ENCODE data around the gene MLPH.

MLPH gene

DNA sequence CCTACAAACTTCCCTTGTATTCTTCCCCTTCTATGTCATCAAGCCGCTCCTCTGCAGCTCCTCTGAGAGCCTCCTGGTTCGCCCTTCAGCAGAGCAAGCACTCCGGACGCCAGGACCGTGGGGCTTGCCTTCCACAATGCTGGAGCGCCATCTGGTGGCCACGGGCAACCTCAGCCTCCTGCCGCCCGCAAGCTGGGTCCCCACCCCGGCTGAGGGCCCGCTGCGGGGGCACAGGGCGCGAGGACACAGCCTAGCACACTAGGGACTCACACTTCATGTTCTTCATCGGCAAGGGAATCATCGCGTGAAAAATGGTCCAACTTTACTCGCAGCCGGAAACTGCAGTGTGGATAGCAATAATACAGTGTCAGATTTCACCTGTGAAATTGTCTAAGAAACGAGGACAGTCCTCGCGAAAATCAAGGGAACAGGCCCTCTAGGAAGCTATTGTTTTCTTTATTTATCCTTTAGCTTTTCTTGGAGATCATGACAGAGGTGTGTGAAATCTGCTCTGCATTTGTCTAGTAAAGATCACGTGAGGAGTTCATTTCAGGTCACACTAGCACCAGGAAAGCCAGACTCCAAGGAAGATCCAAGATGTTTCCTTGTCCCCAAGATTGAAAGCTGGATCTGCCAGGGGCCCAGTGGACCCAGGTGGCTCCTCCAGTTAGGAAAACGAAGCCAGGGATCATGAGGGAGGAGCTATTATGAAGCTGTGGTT is 85.1 kb downstream of the MLPH start:
- peak; percentile 22 for DNase-seq

- DNase-seq, result no peak
Observed at GRCh38 chr2:237572742-237573101, 85.7 kb downstream of the MLPH start.

- DNase-seq, result no peak
Observed at GRCh38 chr2:237573721-237574415, 86.8 kb downstream of the MLPH start.

DNA sequence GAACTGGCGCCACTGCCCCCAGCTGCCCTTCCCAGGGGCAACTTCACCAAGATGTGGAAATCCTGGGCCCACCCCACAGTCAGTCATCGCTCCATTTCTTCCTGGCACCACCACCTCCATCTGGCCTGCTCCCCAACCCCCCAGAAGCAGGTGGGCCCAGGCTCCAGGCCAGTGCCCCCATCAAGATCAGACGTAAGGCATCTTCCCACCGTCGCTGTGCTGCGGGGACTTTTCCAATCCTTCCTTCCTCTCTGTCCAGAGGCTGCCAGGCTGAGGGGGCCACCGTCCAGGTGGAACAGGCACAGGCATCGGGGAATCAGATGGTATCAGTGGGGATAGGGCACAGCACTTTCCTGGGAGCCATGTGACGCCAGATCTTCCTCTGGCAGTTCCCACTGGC is 87.4 kb downstream of the MLPH start:
- no peak for DNase-seq

GRCh38 chr2:237574894-237575868 is 88.1 kb downstream of the MLPH start:
- DNase-seq, result no peak

- DNase-seq, result no peak
Observed at GRCh38 chr2:237575869-237576862, 89.1 kb downstream of the MLPH start.

- no peak for DNase-seq
Observed at GRCh38 chr2:237576974-237577373, 89.9 kb downstream of the MLPH start.

GRCh38 chr2:237577458-237577857 is 90.4 kb downstream of the MLPH start:
- DNase-seq, result no peak

DNA sequence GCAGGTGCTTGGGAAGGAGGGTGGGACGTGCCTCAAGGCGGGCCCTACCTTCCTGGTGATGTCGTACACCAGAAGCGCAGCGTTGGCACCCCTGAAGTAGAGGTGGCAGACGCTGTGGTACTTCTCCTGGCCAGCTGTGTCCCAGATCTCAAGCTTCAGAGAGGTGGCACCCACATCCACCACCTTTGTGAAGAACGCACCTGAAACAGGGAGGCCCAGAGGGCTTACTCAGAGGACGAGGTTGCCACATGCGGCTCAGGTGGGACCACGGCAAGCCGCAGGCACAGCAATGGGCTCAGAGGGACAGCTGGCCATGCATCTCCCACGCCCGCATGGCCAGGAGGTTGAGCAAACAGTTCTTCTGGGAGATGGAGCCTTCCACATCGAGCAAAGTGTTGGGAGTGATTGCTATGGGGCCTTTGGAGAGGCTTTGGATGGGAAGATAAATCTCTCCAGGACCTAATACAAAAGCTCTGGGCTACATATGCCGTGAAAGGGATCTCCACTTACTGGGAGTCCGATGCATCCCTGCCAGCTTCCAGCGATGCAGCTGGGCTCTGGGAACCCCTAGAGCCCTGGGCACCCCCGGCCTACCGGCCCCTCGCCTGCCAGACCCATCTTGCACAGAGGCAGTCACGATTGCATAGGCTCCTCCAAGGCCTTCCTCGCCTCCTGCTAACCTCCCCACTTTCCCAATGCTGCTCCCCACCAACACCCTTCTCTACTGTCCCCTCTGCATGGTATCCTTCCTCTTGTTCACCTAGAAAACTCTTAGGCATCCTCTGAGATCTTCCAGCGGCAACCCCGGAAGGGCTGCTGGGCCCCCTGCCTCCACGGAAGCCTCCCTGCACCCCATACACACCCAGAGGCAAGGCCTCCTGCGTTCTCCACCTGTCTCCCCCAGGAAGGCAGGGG is 91.2 kb downstream of the MLPH start:
- no peak for DNase-seq

DNA sequence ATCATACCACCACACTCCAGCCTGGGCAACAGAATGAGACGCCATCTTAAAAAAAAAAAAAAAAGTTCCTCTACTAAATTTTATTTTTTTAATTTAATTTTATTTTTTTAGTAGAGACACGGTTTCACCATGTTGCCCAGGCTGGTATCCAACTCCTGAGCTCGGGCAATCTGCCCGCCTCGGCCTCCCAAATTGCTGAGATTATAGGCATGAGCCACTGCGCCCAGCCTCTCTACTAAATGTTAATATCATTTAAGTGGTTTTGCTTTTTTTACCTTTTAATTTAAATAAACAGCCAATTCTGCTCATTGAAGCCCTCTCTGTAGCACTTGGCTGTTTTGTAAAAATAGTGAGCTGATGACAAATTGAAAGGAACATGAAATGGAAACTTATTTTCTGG is 94.3 kb downstream of the MLPH start:
- DNase-seq, result no peak

- no peak for DNase-seq
Observed at GRCh38 chr2:237581751-237582746, 95.0 kb downstream of the MLPH start.

DNA sequence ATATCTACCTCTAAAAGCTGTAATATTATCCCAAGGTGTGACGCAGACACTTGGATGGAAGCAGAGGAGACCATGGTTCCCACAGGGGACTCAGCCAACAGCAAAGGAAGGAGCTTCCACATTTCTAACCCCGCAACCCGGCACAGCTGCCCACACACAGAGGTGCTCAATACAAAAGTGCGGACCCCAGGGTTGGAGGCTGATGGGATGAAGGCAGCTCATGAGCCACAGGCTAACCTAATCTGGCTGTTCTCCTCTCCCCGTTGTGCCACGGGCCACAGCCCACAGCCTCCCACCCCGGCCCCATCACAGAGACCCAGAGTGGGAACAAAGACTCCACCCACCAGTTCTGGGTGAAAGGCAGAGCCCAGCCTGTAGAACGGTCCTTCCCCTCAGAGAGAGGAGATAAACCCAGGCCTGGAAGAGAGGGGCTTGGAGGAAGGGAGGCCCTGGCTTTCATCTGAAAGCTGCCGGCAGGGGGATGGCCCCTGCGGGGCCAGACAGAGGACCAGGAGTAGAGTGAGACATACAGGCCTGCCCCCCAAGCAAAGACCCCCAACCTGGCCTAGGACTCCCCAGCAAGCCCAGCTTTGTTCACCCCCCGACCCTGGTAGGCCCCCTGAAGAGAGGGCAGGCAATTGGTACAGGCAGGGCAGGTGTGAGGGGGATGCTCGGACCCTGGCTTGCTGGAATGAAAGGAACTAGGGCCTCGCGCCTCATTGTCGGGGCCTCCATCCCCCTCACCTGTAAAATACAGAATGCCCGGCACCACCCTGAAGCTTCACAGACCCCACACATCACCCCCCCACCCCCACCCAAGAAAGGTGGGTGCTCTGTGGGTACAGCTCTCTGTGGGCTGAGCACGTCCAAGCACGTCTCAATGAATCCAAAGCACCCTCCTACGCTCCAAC is 96.6 kb downstream of the MLPH start:
- DNase-seq, result no peak

DNA sequence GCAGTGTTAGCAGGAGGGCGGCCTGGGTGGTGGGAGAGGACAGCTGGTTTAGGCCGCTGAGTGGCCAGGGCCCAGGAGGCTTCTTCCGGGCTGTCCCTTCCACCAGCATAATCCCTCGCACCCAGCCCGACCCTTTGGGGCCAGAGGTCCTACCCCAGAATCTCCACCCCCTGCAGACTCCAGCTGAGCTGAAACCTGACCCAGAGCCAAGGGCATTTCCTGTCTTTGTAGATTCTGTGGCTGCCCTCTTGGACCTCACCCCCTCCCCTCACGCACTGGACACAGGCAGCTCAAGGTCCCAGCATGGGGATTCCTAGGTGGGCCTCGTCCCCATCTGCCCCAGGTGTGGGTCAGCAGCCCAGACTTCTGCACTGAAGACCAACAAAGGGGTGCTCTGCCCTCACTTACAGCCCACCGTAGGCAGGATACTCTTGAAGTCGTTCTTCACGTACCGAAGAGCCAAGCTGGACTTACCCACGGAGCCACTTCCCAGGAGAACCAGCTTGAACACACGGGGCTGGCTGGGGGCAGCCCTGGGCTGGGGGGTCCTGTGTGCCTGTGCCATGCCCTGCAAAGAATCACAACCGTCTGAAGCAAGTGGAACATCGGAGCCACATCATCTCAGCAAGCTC is 98.7 kb downstream of the MLPH start:
- DNase-seq, result no peak

DNA sequence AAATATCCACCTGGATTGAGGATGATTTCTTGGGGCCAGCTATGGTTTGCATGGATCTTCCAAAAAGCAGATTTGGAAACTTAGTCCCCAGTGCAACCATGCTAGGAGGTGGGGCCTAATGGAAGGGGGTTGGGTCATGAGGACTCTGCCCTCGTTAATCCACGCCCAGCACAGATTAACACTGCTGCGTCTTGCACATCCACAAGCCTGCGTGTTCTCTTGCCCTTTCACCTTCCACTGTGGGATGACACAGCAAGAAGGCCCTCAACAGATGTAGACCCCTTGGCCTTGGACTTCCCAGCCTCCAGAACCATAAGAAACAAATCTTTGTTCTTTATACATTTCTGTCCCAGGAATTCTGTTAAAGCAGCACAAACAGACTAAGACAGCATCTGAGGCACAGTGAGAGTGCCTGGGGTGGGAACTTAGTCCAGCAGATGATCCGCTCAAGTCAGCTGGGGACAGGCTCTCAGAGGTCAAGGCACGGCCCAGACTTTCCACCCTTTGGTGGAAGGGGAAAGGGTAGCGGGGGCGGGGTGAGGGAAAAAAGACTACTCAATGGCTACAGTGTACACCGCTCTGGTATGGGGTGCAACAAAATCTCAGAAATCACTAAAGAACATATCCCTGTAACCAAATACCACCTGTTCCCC is 101.1 kb downstream of the MLPH start:
- no peak for DNase-seq

DNA sequence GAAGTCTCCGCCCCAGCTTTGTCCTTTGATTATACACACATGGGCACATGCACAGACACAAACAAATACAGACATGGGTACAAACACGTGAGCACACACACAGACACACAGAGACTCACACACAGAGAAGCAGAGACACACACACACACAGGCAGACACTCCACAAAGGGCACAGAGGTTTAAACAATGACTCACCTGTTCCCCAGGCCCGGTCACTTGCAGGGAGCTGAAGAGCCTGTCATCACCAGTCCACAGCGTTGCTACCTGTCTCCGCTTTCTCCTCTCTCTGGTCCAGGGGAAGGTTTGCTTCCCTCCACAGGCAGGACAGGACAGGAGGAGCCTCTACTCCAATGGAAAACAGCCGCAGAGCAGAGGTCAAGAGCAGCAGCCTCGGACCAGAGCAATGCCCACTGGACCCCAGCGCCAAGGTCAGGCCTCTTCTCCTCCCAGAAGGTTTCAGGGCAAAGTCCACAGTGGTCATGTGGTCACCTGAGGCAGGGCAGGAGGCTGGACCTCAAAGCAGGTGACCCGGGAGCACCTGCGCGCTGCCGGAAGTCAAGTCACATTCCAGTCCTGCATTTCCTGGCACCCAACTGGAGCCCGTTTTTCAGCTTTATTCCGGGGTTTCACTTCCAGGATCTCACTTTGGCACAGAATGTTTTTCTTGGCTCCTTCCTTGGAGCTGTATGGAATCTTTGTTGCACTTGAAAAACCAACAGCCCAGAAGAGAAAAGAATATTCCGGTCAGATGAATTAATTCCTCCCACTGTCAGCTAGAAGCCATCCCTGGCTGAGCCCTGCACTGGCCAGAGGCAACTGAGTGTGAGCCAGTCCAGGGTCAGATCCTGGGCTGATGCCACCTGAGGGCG is 103.5 kb downstream of the MLPH start, which contains the start of gene RAB17:
RAB17 (minus strand) TSS at position 463 of the 869 bp plus-strand sequence. CDS start 4,580 bp downstream, outside the sequence.
- no peak for DNase-seq

DNA sequence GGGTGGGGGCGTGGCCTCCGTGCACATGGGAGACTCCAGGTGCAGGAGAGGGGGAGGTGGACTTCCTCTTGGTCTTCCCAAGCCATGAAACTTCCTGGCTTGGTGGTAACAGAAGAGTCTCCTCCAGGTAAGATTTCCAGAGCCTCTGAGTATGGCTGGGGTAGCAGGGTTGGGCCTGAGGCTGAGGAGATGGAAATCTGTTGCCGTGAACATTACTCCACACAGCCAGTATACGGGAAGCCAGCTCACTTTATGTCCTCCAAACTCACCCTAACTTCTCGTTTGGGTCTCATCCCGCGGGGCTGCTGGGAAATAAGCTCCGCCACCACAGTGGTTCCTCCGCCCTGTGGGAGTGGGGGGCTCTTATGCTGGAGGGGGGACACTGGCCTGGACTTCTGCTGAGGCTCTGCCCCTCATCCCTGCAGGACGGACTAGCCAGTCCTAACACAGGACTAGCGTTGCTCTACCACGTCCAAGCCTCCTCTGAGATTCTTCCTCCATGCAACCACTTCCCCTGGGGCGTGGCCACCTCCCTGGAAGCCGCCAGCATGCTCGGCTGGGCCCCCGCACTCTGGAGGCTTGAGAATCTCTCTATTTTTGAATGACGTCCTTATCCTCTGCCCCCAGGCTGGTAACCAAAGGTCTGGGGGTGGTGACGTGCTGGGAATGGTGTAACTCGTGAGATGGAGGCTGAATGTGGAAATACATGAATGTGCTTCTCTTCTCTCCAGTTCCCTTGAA is 104.3 kb downstream of the MLPH start:
- no peak for DNase-seq
